Measurements from ENCODE around the gene TKT. TPM values are rescaled to one million over a fixed set of nuclear protein-coding genes. Genes with fewer than 3 reads are reported as not detected.
A peak's percentile ranks its signal among the peaks of the same experiment; 100 is the strongest.

Gene TKT
- total RNA-seq, 1 experiment from 2014 or later: 650 TPM

- H2BK20ac ChIP-seq (ENCODE audit: low read depth, low read length, poor library complexity, severe bottlenecking): no peak overlapping the region
- H4K8ac ChIP-seq (replicated peaks; ENCODE audit: insufficient read length, low read depth, low read length): no peak overlapping the region
- no peak overlapping the region for H3K27ac ChIP-seq (ENCODE audit: insufficient read length, low read depth, low read length)
- no peak overlapping the region for H2AFZ ChIP-seq (ENCODE audit: low read length)
- no peaks in the 10 kb centered on the region for H3K4me1 ChIP-seq (ENCODE audit: insufficient read depth, low read length)
- no CpG with 5 or more reads among the region's 6 CpGs for WGBS (ENCODE audit: extremely low coverage, insufficient read length, low lambda C conversion rate)
- H2AK5ac ChIP-seq (ENCODE audit: insufficient read length, low read length): no peak overlapping the region
- no peak overlapping the region for H3K4ac ChIP-seq (ENCODE audit: low read depth, low read length)
- TF ChIP-seq CTCF (conservative IDR thresholded peaks at IDR 0.05): no peak
- no peak overlapping the region for H3K18ac ChIP-seq (ENCODE audit: insufficient read length, low read depth, low read length)
- H3K23me2 ChIP-seq (ENCODE audit: insufficient read length, low read depth, low read length, poor library complexity, severe bottlenecking): no peaks in the 10 kb centered on the region
- Mint-ChIP-seq H3K9me3 (no peaks in the 10 kb centered on the region), H3K36me3 (ENCODE audit: insufficient read depth in 1 of 3, low read depth in 3 of 3) (peaks cover 69 to 93% (median 86%) of the 10 kb centered on the region in 3 experiments), H3K27me3 (ENCODE audit: low read depth) (no peaks in the 10 kb centered on the region), H3K27ac (peak overlapping the region in 2 of 3 experiments; percentile 85 to 92; a peak in 4 of 7 replicates), H3K4me3 (no peak overlapping the region), H3K4me1 (peaks cover 4 to 9% of the 10 kb centered on the region in 2 experiments; a peak in 3 of 4 replicates)
- peaks cover 2% of the 10 kb centered on the region for H4K20me1 ChIP-seq (ENCODE audit: control insufficient read depth, insufficient read depth, insufficient read length)
- no peak overlapping the region for H3K23ac ChIP-seq (ENCODE audit: insufficient read length, low read depth, low read length)
- H2BK5ac ChIP-seq (ENCODE audit: insufficient read length, low read length): no peak overlapping the region
- H3K9ac ChIP-seq (ENCODE audit: extremely low read depth, insufficient read length, low read length): no peak overlapping the region
- no peak overlapping the region for H4K5ac ChIP-seq (ENCODE audit: insufficient read length, low read depth, low read length)
- no peaks in the 10 kb centered on the region for H3K9me3 ChIP-seq (ENCODE audit: control insufficient read depth, low read depth, low read length)
- no peak for DNase-seq
- no peaks in the 10 kb centered on the region; the same call in 1 of the 2 replicates for H3K79me2 ChIP-seq (ENCODE audit: insufficient read depth, low read length)
- no peak overlapping the region for H3K14ac ChIP-seq (ENCODE audit: insufficient read depth, low read length)
- no peak overlapping the region for H3K4me2 ChIP-seq (ENCODE audit: insufficient read depth, insufficient read length, low read length)
- H2BK15ac ChIP-seq (ENCODE audit: low read depth, low read length): no peak overlapping the region
- no peak overlapping the region for H2BK120ac ChIP-seq (ENCODE audit: low read depth, low read length, poor library complexity, severe bottlenecking)
- no peak overlapping the region for H3T11ph ChIP-seq (ENCODE audit: low read length)
- no peaks in the 10 kb centered on the region for H3K27me3 ChIP-seq (ENCODE audit: insufficient read depth, low read length)
- no peak overlapping the region for H3K56ac ChIP-seq (ENCODE audit: insufficient read length, low read depth, low read length)
- H3K79me1 ChIP-seq (ENCODE audit: insufficient read depth, low read depth, low read length, poor library complexity, severe bottlenecking): peaks cover 7% of the 10 kb centered on the region
- no peak overlapping the region for H2BK12ac ChIP-seq (ENCODE audit: insufficient read length, low read depth, low read length)
- no peak overlapping the region for H4K91ac ChIP-seq (ENCODE audit: insufficient read length, low read depth, low read length)
These were observed 20.3 kb downstream of the TKT start for GRCh38 chr3:53235545-53235944.
